PFSK-1 (cell line): ENCODE measurements around the gene MX2.

ENCODE experiments used
- SIN3A ChIP-seq: IDR thresholded peaks from 2 replicates; pipeline ENCODE4 v1.6.1; 2012; ENCODE audit warnings: mild to moderate bottlenecking, low read length, moderate library complexity, borderline replicate concordance; ENCODE audit not compliant: insufficient read depth
- TF ChIP-seq, protein P1 (sequence below), 2 experiments: IDR thresholded peaks; 2 replicates each; pipeline versions ENCODE4 v1.6.1 to v1.8.0; 2011 to 2012; ENCODE audit warnings: low read depth in 2 of 2, low read length in 2 of 2, control low read depth in 1 of 2, inconsistent platforms in 1 of 2, mild to moderate bottlenecking in 1 of 2, moderate library complexity in 1 of 2; ENCODE audit not compliant: insufficient read depth in 1 of 2

- TF ChIP-seq, protein P1, sequence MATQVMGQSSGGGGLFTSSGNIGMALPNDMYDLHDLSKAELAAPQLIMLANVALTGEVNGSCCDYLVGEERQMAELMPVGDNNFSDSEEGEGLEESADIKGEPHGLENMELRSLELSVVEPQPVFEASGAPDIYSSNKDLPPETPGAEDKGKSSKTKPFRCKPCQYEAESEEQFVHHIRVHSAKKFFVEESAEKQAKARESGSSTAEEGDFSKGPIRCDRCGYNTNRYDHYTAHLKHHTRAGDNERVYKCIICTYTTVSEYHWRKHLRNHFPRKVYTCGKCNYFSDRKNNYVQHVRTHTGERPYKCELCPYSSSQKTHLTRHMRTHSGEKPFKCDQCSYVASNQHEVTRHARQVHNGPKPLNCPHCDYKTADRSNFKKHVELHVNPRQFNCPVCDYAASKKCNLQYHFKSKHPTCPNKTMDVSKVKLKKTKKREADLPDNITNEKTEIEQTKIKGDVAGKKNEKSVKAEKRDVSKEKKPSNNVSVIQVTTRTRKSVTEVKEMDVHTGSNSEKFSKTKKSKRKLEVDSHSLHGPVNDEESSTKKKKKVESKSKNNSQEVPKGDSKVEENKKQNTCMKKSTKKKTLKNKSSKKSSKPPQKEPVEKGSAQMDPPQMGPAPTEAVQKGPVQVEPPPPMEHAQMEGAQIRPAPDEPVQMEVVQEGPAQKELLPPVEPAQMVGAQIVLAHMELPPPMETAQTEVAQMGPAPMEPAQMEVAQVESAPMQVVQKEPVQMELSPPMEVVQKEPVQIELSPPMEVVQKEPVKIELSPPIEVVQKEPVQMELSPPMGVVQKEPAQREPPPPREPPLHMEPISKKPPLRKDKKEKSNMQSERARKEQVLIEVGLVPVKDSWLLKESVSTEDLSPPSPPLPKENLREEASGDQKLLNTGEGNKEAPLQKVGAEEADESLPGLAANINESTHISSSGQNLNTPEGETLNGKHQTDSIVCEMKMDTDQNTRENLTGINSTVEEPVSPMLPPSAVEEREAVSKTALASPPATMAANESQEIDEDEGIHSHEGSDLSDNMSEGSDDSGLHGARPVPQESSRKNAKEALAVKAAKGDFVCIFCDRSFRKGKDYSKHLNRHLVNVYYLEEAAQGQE (IDR thresholded peaks at IDR 0.05; ENCODE audit: insufficient read depth in 1 of 2, low read depth in 2 of 2, low read length in 2 of 2): no peak
- TF ChIP-seq SIN3A: no peak
Observed at GRCh38 chr21:41369105-41369919, 7.5 kb downstream of the MX2 start.
